GM21576 (cell line): Measurements from ENCODE around the gene ZNF697.
"Not testable (repeated sequence)": the region's sequence is repeated elsewhere in the genome, so short reads cannot be mapped to it uniquely, and the experiment has no call there.

ENCODE experiments used
- ATAC-seq: cut with Tn5 transposase; IDR thresholded peaks from one replicate; pipeline ENCODE4 v1.9.1; 2021; ENCODE audit warnings: mild to moderate bottlenecking, moderate library complexity; ENCODE audit not compliant: unreplicated experiment

The ZNF697 gene

DNA sequence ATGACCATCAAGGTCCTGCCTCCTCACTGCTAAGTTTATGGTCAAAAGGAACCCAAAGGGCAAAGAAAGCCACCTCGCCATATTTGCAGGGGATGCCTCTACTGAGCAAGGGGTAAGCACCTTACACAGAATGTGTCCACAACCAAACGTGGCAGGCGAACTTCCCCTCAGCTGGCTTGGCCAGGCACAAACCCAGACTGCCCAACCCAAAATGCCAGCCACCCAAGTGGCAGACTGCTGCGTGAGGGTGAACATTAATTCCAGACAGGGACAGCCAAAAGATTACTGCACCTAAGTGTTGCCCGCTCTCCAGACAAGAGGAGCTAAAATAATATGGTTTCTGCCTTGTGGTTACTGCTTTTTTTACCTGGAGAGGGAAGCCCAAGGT is 16.0 kb downstream of the ZNF697 start:
- no peak for ATAC-seq

DNA sequence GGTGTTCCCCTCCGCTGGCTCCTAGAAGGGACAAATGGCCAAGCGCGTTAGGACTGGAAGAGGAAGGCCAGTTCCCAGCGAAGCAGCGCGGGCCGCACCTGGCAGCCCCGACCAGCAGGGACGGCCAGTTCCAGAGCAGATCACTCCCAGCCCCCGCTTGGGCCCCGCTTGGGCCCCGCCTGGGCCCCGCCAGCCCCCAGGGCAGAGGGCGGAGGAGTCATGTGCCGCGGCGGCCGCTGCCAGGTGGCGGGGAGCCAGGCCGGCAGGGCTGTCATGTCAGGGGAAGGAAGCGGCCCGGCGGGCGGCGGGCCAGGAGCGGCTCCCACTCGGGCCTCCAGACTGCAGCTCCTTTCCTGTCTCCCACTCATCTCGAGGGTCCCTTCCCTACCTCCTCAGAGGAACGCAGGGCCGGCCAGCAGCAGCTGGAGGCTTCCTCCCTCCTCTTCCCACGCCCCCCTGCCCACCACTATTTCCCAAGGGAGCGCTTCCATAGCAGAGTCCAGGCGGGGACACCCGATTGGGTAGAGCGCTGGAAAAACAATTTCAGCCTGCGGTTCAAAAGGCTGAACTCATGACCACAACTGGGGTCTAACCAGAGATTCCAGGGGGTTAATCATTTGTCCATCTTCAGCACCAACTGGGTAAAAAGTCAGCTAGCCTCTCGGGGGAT is 16.5 kb downstream of the ZNF697 start:
- no peak for ATAC-seq

DNA sequence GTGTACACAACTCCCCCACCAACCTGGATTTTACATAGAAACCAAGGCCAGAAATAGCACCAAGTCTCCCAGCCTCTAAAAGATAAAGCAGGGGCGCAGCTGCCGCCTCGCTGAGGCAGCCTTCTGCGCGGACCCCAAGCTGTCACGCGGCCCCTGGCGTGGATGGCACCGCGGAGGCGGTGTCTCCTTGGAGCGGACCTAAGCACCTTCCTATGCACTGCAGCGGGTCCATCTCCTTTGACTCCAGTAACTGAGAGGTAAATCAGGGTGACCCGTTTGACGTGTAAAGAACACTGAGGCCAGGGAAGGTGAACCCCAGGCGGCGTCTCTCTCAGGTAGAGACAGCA is 17.0 kb downstream of the ZNF697 start:
- ATAC-seq = no peak

DNA sequence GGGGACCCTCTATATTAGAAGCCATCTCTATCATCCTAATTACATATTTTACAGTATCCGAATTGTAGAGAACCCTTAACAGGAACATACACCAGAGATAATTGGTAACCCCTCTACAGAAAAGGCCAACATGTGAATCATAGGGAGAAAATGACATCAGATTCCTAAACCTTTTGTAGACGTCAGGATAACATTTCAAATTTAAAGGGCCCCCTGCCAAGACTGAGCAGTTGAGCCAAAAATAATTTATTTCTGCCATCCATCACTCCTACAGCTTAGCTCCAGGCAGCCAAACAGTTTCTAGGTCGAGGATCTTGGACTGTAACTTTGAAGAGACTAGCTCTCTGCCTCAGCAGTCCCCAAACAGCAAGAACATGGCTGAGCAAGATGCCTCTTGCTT is 21.2 kb downstream of the ZNF697 start:
- ATAC-seq = no peak

DNA sequence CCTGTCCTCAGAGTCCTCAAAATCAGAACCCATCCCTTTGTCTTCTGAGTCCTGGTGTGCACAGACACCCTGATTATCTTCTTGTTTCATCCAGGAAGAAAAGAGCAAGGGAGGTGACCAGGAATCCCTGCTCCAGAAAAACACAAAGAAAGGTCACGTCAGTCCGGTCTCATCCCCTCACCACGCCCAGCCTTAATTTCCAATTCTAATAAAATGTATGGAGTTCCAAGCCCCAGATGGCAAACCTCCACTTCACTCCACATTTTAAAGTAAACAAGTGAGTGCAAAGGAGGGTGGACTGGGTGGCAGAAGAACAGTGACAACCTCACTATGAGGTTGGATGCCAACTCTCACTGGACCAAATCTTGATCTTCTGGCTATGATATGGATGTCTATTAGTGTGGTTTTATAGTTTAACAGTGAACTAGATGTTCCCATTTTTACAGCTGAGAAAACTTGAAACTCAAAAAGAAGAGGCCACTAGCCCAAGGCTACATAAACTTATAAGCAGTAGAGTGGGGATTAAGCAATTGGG is 22.0 kb downstream of the ZNF697 start:
- no peak for ATAC-seq

DNA sequence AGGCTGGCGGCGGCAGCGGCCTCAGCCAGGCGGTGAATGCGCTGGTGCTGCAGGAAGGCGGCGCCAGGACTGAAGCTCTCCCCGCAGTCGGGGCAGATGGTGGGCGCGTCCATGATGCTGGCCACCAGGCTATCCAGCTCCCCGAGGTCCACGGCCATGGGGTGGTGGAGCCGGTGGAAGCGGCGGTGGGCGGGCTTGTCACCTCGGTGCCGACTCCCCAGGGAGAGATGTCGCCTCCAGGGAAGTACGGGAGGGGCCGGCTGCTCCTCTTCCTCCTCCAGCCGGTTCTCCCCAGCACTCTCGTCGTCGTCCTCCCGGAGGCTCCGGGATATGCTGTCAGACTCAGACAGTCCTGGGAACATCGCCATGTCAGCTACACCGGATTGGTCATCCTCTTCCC is 24.4 kb downstream of the ZNF697 start:
- no peak for ATAC-seq

DNA sequence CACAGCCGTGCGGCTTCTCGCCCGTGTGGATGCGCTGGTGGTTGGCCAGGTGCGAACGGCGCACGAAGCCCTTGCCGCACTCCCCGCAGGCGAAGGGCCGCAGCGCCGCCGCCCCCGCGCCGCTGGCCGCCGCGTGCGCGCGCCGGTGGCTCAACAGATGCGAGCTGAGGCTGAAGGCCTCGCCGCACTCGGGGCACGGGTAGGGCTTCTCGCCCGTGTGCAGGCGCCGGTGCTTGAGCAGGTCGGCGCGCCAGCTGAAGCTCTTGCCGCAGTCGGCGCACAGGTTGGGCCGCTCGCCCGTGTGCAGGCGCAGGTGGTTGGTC is 24.9 kb downstream of the ZNF697 start:
- no peak for ATAC-seq

DNA sequence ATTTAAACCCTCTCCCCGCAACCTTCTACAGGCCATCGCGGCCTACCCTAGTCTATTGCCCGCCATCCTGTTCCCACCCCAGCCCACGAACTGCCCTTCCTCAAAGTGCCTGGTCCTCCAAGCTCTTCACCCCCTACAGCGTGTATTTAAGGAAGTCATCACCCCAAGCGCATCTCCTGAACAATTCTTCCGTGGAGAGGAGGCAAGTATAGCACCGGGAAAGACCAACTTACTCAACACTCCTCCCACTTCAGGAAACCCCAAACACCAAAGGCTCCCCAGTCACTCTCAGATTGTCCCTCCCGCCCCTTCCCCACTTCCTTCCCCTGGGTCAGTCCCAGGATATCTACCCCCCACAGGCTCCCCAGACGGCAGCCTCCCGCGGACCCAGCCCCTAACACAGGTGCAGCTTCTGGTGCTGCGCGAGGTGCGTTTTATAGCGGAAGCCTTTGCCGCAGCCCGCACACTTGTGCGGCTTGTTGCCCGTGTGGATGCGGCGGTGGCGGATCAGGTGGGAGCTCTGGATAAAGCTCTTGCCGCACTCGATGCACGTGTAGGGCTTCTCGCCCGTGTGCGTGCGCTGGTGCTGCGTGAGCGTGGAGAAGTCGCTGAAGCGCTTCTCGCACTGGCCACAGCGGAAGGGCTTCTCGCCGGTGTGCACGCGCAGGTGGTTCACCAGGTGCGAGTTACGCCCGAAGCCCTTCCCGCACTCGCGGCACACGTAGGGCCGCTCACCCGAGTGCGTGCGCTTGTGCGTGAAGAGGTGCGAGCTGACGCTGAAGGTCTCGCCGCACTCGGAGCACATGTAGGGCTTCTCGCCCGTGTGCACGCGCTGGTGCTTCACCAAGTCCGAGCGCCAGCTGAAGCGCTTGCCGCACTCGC is 25.5 kb downstream of the ZNF697 start:
- ATAC-seq = no peak

DNA sequence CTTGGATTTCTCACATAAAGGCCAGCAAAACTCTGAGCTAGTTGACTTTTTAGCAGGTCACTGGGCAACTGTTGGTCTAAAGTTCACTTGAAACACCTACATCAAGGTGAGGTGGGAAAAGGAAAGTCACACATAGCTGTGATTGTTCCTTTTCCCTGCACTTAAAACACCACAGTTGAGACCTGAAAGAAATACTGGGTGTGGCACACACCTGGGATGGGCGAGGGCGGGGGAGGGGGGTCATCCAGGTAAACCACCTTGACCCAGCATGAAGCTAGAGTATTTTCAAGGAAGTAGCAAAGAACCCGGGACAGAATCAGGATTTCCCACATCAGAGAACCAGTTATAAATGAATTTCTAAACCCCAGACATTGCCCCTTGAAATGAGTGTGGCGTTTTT is 26.4 kb downstream of the ZNF697 start:
- ATAC-seq = no peak

DNA sequence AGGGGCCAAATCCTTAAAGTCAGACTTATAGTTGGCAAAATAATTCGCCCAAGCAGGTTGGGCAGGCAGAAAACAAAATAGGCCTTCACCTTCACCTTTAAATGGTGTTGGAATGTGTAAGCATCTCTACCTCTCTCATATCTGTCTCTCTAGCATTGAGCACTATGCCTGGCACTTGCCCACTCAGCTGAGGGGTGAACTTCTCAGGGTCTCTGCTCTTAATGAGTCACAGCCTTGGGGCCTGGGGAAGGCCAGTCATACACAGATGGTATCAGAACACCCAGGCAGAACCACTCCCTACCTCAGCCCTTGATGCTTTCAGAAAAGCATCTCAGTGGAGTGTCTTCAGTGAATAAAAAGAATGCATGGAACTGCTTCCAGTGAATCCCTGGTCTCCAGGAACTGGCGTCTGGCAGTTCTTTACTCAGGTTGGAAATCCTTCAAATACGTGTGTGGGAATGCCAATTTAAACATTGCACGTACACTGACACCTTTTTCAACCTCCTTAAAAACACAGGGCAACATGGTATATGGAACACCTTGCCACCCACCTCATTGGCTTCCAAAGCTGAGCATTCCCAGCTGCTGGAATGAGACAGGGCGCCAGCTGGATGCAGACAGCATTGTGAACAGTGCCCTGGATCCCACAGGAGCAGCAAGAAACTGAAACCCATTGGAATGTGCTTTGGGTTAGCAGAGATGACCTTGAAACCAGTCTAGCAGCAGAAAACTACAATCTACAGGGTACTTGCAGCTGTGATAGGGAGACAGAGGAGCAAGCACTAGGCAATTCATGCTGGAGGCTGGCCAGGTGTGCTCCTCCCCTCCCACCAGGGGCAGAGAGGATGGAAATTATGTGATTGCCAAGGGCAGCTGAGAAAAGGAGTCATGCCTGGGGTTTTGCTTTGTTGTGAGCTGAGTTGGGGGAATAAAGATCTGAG is 30.0 kb downstream of the ZNF697 start:
- no peak for ATAC-seq

DNA sequence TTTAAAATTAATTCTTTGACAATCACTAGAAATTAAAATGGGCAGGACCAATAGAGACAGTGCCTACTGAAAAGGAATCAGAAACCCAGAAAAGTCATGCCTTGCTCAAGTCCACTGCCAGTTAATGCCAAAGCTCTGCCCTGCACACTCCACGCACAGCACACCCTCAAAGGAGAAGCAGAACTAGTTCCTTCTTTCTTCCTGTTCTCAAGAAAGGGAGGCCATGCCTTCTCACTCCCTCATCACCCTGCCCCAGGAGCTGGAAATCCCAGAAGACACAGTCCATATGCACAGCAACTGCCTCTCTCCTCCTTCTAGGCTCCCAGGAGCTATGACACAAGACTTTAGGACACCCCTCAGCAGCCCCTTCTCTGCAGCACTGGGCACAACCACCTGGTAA is 31.3 kb downstream of the ZNF697 start:
- ATAC-seq = not testable (repeated sequence)

DNA sequence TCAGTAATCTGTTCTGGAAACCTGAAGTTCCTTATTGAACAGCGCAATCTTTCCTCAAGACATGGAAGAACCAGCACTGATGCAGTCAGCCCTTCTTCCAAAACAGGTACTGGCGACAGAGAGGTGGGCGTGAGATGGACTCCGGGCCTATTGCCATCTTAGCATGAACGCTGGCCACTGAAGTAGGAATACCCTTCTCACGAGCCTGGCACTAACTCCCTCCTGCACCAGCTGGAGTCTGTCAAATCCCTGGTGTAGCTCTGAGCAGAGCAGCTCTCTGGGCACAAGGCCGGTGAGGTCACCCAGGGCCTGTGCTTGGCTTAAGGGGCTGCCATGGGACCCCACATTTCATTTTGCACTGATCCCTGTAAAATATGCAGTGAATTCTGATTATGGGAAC is 33.0 kb downstream of the ZNF697 start:
- not testable (repeated sequence) for ATAC-seq

DNA sequence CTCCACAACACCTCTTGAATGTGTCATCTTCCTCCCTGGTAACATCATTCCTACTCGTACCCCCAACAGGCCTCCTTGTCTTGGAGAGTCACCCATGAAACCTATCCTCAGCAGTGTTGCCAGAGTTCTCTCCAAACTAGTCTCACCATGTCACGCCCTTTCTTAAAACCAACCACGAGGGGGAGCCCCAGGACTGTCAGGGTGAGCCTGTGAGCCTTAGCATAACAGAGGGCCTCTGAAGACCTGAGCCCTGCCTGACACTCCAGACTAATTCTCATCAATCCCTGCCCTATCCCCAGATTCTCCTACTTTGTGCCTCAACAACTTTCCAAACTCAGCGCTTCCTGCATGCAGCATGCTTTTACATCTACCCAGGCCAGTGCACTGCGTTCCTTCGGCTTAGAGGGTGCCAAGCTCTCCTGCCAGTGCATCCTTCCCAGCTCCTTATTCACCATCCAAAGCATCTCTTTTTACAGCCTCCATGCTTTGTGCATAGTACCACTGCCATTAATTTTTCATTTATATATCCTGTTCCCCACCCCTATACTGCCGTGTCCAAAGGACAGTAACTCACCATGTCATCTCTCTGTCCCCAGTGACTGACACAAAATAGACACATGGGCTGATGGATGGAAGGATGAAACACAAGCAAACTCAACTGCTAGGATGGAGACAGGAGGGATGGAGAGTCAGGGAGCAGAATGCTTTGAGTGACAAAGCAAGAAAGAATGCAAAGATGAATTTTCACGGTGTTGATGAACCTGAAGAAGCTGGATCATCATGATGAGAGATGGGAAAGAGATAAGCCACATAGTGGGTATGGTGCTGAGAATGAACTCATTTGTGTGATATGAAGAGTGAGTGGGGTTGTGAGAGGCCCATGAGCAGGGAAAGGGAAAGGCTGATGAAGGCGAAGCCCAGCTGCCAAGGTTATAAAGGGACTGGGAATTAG is 34.0 kb downstream of the ZNF697 start:
- peak; percentile 74 for ATAC-seq

DNA sequence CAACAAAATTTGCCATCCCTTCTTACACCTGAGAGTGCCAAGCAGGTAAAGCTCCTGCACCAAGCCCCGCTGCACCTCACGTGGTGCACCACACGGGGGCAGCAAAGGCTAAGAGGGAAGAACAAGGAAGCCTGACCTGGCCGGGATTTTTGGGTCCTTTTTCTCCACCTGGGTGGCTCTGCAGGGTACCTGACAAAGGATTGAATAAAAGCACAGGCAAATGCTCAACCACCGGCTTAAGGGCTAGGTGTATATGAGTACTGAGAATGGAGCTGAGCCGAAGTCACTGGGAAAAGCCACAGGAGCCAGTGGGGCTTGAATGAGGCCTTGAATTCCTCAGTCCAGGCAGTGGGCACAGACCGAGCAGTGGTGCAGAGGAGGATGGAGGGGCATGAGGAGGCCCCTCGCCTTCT is 36.4 kb downstream of the ZNF697 start:
- peak; percentile 48 for ATAC-seq

DNA sequence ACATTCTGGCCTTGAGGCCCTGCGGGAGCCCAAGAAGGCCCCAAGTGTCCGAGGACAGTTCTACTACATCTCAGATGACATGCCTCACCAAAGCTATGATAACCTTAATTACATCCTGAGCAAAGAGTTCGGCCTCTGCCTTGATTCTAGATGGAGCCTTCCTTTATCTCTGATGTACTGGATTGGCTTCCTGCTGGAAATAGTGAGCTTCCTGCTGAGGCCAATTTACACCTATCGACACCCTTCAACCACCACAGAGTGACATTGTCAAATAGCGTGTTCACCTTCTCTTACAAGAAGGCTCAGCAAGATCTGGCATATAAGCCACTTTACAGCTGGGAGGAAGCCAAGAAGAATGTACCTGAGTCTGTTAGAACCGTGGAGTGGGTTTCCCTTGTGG is 39.2 kb downstream of the ZNF697 start:
- not testable (repeated sequence) for ATAC-seq

DNA sequence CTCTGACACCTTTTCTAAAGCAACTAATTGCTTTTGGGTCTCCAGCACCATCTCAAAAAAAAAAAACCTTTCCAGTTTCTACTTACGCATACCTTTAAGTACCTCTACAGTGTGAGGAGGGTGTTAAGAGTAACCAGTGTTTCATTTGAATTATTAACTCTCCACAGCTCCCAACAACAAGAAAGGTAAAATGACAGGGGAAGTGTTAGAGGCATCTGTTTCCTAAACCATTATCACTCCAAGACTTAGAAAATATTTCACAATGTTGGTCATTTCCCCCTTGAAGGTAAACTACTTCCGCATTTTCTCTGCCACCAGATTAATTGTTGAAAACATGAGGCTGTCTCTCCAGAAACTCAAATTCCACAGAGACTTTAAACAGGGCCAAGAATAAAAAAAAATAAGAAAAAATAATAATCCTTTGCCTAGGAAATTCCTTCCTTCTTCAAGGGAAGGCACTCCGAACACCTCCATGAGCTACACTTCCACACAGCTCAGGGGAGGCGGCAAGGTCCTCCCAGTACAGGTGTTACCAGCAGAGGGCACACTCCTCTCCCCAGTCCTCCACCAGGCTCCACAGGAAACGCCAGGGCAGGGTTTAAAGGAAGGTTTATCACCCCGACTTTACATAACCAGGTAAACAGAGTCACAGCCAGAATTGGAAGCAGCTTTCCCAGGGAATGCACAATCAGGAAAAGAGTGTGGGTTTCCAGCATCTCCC is 40.8 kb downstream of the ZNF697 start:
- ATAC-seq = not testable (repeated sequence)

DNA sequence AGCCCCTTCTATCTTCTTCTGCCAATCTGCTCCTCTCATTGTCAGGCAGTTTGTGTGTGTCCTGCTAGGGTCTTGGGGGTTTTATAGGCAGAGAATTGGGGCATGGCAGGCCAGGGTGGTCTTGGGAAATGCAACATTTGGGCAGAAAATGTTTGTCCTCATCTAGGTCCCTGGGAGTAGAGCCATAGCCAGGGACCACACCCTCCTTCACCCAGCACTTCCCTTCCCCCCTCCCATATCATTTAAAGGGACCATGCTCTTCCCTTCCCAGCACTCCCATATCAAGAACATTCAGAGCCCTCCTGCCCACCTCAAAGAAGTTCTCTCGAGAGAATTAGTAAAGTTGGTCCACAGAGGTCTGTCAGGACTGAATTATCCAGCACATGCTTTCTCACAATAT is 41.7 kb downstream of the ZNF697 start:
- no peak for ATAC-seq

DNA sequence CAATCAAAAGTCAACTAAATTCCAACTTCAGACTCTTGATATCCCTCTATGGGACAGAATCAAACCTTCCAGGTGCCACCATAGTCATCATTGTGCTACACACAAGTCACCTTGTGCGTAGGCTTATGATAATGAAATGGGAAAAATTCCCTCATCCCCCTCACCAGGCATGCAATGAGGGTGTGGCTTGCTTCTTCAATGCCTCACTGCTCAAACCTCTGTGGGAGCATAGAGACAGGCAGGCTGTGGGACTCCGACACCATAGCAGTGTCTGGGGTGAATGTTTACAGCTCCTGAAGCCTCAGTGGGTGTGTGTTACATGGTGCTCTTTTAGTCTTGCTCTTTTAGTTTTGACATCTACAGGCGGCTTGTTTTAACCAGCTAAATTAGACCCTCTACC is 42.4 kb downstream of the ZNF697 start:
- no peak for ATAC-seq

DNA sequence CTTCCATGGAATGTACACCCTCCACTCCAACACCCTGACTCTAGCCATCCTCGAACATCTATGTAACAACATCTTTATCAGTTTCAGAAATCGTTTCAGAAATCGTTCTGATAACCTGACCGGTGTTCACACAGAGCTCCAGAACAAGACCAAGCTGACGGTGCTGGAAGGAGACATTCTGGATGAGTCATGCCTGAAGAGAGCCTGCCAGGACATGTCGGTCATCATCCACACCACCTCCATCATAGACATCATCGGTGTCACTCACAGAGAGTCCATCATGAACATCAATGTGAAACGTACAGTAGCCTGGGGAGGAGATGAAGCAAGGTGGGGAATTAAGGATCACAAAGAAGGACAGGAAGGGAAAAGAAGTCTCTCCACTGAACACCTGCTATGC is 43.0 kb downstream of the ZNF697 start:
- not testable (repeated sequence) for ATAC-seq

DNA sequence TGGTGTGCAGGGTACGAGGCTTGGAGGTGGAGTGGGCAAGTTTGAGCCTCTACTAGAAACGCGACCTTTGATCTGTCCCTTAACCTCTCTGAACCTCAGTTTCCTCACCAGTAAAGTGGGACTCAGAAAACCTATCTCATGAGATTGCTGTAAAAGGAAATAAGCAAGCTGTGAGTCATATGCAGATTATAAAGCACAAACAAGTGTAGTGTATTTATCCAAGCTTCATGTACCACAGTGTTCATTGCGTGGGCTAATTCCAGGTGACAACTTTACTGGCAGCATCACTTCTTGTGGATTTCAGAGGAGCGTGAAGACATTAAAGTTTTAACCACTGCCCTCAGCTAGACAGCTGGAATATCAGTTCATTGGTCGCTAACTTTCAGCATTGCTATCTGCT is 44.4 kb downstream of the ZNF697 start:
- ATAC-seq = no peak
